Hepatic stellate cell (primary cell): ENCODE results near the gene GAN.

Experiments
- DNase-seq: peaks from one replicate; pipeline ENCODE4 v3.0.0; 2011; ENCODE audit warnings: low spot score

GAN gene

DNA sequence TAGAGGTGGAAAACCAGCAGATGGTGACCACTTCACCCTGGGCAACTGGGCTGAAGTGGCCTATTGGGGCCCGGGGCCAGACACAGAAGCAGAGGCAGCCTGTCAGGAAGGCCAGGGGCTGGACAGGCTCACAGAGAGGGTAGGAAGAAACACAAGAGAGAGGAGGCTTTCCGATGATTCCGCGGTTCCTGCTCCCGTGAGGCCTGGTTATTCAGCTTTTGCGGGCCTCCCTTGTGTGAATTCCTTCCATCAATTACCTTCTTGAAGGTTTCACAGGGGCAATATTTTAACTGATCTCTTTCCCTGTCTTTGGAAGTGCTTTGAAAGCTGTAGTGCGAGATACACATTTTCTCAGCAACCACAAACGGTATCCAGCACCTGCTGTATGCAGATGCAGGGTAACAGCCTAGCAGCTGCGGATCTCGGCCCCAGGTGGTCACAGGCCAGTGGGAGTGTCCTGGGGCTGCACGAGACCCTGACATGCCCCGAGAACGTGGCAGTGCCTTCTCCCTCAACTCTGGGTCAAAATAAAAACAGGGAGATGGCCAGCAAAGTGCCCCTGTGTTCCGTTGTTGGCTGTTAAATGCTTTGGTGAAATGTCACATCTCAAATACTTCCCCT lies 118.3 kb downstream of the GAN start:
- no peak for DNase-seq

GRCh38 chr16:81435103-81435502 lies 120.3 kb downstream of the GAN start:
- DNase-seq = no peak

DNA sequence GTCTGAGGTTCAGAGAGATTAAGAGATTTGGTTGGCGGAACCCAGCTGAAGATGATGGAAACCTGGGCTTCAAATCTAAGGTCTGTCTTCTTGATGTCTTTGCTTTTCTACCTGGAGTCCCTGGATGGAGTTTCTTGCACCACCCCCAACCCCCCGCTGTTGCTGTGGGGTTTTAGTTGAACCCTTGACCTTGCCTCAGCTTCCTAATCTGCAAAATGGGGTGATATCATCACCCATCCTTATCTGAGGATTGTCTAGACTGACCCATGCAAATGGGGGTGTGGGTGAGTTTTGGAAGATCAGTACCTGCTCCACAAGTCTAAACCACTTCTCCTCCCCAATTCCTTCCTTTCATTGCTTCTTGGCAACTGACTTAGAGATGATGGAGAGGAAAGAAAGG lies 120.8 kb downstream of the GAN start:
- DNase-seq = no peak

GRCh38 chr16:81436386-81436785 lies 121.6 kb downstream of the GAN start:
- DNase-seq = no peak

DNA sequence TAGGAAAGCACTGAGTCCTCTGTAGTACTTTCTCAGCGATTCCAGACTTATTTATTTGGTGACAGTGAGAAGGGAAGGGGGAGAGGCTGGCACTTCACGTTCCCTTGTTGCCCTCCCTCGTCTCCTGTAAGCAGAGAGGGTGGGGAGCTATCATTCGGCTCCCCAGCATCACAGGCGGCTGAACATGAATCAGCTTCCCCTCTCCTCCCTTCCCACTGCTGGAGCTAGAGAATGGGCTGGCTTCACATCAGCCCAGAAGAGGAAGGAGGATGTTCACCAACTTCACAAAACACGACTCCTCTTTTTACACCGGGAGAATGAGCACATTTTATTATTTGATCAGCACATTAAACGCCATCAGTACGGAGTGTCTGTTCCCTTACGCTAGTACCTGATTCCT lies 123.1 kb downstream of the GAN start:
- no peak for DNase-seq
